ENCODE data around the gene MKX.

The MKX gene

GRCh38 chr10:27741173-27742091, 4.2 kb downstream of the MKX start:
- no peak for DNase-seq

- no peak for DNase-seq
Observed at GRCh38 chr10:27736396-27736795, 9.2 kb downstream of the MKX start.

- DNase-seq: no peak
Observed at GRCh38 chr10:27730041-27730440, 15.6 kb downstream of the MKX start.

GRCh38 chr10:27728338-27728737, 17.3 kb downstream of the MKX start:
- no peak for DNase-seq

GRCh38 chr10:27724287-27724686, 21.3 kb downstream of the MKX start:
- no peak for DNase-seq

- no peak for DNase-seq
Observed at GRCh38 chr10:27723436-27723835, 22.2 kb downstream of the MKX start.

GRCh38 chr10:27720529-27720928, 25.1 kb downstream of the MKX start:
- no peak for DNase-seq

- DNase-seq: no peak
Observed at GRCh38 chr10:27719052-27719451, 26.6 kb downstream of the MKX start.

GRCh38 chr10:27717861-27718260, 27.8 kb downstream of the MKX start:
- no peak for DNase-seq

GRCh38 chr10:27717224-27717623, 28.4 kb downstream of the MKX start:
- no peak for DNase-seq

GRCh38 chr10:27716521-27716920, 29.1 kb downstream of the MKX start:
- no peak for DNase-seq

GRCh38 chr10:27715505-27715904, 30.1 kb downstream of the MKX start:
- no peak for DNase-seq

- DNase-seq: no peak
Observed at GRCh38 chr10:27714349-27714748, 31.3 kb downstream of the MKX start.

GRCh38 chr10:27713941-27714340, 31.7 kb downstream of the MKX start:
- no peak for DNase-seq

- no peak for DNase-seq
Observed at GRCh38 chr10:27710014-27710413, 35.6 kb downstream of the MKX start.

GRCh38 chr10:27709304-27709703, 36.3 kb downstream of the MKX start:
- DNase-seq: no peak

GRCh38 chr10:27701938-27702537, 43.6 kb downstream of the MKX start:
- DNase-seq: no peak

GRCh38 chr10:27699776-27700175, 45.8 kb downstream of the MKX start:
- no peak for DNase-seq

- no peak for DNase-seq
Observed at GRCh38 chr10:27698961-27699360, 46.7 kb downstream of the MKX start.

- no peak for DNase-seq
Observed at GRCh38 chr10:27696466-27696865, 49.2 kb downstream of the MKX start.

- DNase-seq: no peak
Observed at GRCh38 chr10:27695706-27696105, 49.9 kb downstream of the MKX start.

- DNase-seq: no peak
Observed at GRCh38 chr10:27695088-27695487, 50.5 kb downstream of the MKX start.

- no peak for DNase-seq
Observed at GRCh38 chr10:27692663-27693062, 53.0 kb downstream of the MKX start.

GRCh38 chr10:27688991-27689390, 56.6 kb downstream of the MKX start:
- no peak for DNase-seq

GRCh38 chr10:27688276-27688675, 57.3 kb downstream of the MKX start:
- no peak for DNase-seq

Measured in NCI-H748 treated with DMSO at 0.1 percent for 48 hours (cell line).